GM12801 (cell line): ENCODE data around the gene SEC14L1.

Source experiments
- TF ChIP-seq, protein P1 (sequence below): IDR thresholded peaks from one replicate; pipeline ENCODE4 v1.5.1; 2011; ENCODE audit warnings: control low read depth; ENCODE audit not compliant: insufficient read length; ENCODE audit errors: extremely low read depth

Gene SEC14L1

DNA sequence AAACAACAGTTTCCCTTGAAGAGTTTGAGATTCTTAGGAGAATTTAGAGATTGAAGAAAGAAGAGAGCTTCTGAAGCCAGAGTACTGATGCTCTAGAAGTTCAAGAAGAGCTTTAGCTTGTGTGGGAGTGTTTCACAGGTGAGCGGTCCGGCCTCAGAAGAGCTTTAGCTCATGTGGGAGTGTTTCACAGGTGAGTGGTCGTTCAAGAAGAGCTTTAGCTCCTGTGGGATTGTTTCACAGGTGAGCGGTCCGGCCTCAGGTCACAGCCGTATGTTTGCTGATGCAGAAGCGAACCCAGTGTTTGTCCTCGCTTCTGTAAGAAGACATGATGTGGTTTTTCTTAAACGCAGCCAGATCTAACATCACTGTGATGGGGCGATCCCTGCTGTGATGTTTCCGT, 76.4 kb downstream of the SEC14L1 start:
- TF ChIP-seq, protein P1, sequence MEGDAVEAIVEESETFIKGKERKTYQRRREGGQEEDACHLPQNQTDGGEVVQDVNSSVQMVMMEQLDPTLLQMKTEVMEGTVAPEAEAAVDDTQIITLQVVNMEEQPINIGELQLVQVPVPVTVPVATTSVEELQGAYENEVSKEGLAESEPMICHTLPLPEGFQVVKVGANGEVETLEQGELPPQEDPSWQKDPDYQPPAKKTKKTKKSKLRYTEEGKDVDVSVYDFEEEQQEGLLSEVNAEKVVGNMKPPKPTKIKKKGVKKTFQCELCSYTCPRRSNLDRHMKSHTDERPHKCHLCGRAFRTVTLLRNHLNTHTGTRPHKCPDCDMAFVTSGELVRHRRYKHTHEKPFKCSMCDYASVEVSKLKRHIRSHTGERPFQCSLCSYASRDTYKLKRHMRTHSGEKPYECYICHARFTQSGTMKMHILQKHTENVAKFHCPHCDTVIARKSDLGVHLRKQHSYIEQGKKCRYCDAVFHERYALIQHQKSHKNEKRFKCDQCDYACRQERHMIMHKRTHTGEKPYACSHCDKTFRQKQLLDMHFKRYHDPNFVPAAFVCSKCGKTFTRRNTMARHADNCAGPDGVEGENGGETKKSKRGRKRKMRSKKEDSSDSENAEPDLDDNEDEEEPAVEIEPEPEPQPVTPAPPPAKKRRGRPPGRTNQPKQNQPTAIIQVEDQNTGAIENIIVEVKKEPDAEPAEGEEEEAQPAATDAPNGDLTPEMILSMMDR, result no peak

DNA sequence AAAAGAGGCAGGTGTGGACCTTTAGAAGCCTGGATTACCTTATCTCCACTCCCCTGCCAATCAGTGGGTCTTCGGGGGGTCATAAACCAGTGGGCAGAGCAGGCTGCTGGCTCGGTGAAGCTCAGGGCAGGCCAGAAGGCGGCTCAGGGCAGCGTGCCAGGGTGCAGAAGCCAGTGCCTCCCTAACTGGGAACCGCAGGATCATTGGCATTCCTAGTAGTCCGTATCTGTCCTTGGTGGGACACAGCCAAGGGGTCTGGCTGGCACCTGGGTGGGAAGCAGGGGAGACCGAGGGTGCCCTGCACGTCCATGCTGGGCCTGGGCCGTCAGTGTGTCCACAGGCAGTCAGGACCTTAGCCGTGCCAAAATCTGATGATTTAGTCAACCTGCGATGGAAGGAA, 76.8 kb downstream of the SEC14L1 start:
- TF ChIP-seq, protein P1, result no peak

DNA sequence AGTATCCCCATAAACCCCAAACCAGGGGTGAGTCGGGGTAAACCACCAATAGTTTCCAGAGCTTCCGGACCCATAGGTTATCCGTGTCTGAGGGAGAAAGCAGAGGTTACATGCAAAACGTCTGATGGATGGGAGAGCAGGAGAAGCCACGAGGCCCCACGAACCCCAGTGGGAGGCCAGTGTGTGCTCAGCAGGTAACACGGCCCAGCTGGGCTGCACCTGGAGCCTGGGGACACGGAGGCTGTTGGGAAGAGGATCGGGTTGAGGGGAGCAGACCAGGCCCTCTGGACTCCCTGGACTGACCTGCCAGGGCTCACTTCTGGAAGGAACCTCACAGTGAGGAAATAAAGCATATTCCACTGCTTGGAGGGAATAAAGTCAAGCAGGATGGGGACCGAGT, 78.1 kb downstream of the SEC14L1 start:
- TF ChIP-seq, protein P1, result no peak

DNA sequence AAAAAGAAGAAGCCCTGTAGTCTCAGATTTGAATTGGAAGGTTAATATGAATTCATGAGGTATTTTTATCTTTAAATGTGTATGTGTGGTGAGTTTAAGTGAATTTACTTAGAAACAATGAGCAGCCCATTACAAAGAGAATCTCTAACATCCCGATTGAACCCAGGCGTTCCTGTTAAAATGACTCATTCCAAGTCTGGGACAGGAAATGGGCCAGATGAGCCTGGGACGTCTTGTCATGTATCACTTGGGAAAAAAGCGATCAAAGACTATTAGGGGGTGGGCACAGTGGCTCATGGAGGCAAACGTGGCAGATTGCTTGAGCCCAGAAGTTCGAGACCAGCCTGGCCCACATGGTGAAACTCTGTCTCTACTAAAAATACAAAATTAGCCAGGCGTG, 81.6 kb downstream of the SEC14L1 start:
- TF ChIP-seq, protein P1, result no peak

DNA sequence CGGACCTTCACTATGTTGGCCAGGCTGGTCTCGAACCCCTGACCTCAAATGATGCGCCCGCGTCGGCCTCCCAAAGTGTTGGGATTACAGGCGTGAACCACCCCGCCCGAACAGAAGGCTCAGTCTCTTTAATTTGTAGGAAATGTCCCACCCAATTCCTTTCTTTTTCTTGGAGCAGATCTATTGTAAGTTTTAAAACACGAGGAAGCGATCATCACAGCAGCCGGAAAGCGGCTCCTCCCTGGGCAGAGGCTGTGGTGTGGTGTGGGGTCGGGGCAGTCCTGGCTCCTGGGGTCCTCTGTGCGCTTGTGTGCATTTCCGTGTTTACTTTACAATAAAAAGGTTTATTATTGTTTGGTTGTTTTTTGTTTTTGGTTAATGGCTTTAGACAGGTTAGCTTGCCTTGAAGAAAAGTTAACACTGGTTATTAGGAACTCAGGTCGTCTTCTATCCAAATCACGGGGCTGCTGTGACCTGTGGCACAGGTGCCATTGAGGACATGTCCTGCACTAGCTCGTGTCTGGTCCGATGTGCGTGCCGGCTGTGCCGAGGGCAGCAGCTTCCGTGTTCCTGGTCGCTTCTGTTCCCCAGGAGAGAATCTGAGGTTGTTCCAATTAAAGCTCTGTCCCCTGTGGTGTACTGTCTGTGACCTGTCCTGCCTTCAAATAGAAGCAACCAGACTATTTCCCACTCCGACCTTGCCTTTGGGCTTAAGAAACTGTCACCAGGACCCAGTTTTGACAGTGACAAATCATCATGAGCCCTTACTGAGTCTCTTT, 83.1 kb downstream of the SEC14L1 start:
- TF ChIP-seq, protein P1, result no peak

DNA sequence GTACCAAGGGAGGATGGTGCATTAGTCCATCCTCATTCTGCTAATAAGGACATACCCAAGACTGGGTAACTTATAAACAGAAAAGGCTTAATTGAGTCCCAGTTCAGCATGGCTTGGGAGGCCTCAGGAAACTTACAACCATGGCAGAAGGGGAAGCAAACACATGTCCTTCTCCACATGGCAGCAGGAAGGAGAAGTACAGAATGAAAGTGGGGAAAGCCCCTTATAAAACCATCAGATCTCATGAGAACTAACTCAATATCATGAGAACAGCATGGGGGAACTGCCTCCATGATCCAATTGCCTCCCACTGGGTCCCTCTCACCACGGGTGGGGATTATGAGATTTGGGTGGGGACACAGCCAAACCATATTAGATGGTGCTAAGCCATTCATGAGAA, 84.5 kb downstream of the SEC14L1 start:
- TF ChIP-seq, protein P1, result no peak

DNA sequence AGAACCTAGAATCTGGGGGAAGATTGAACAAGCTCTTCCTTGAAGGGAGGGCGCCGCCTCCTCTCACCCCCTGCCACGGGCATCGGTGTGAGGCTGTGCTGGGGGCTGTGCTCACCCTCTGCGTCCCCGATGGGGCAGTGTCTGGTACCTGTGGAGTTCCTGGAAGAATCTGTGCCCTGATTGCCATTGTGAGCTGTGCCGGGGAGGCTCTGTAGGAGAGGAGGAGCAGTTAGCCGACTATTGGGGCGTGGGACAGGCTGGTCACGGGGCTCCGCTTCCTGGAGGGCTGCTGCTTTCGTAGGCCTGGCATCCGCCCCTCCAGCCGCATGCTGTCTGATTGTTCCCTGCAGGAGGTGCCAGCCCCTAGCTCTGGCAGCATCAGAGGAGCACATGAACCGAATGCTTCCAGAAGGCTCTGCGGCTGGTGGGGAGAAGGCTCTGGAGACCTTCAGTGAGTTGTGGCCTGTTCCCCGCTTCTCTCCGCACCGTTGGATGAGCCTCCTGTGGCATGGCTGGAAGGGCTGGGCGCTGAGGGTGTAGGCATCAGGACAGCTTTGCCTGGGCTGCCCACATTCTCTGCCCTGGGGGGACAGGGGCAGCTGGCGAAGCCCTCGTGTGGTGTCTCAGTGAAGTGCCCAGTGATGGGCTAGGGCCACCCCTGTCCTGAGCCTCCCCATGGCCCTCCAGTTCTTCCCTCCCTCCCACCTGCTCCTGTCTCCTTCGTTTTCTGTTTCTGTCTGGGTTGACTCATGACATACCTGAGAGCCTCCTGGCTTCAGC, 86.9 kb downstream of the SEC14L1 start:
- TF ChIP-seq, protein P1, result no peak
